ENCODE results near the gene GMPR2.

Gene GMPR2

DNA sequence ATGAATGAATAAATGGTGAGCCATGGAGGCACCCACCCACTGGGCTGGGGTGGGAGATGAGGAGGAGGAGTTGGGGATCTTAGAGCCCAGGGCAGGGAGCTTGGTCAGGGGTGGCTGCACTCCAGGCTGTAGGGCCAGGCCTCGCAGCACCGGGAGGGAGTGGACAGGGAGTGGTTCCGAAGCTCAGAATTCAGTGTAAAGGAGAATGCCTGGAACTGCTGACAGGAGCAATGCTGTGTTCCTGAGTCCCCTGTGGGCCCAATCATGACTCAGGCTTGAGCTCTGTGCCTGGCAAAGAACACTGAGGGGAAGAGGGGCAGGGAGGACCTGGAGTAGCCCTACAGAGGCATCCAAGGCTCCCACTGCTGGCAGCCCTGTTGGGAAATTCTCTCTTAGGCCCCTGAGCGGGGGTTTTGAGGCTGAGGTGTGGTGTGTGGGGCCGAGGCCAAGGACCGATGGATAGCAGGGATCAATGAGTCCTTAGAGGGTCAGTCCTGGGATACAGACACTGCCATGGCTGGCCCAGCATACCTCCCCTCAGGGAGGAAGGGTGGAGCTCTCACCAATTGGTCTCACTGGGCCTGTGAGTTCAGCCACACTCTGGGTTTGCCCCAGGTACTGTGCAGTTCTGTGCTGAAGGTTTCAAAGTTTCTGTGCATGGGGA, 48.2 kb downstream of the GMPR2 start:
- Histone ChIP-seq H2AFZ (ENCODE audit: low read length) (no peak overlapping the region), H4K8ac (ENCODE audit: low read depth, low read length) (no peak overlapping the region), H3K14ac (ENCODE audit: low read length) (no peak overlapping the region), H3K4me3 (ENCODE audit: low read length in 2 of 2) (no peak overlapping the region), H2BK5ac (ENCODE audit: low read length) (no peak overlapping the region), H2BK120ac (ENCODE audit: low read depth, low read length) (no peak overlapping the region), H3K79me1 (ENCODE audit: low read depth, low read length) (no peaks in the 10 kb centered on the region), H3K9me3 (replicated peaks in 1 of 2; ENCODE audit: control insufficient read depth in 2 of 2, insufficient read depth in 1 of 2, low read depth in 1 of 2, low read length in 2 of 2) (no peaks in the 10 kb centered on the region), H2BK12ac (ENCODE audit: low read length) (no peak overlapping the region), H2AK5ac (ENCODE audit: low read depth, low read length) (peak overlapping the region; percentile 33), H3K23ac (ENCODE audit: low read depth, low read length, poor library complexity) (no peak overlapping the region), H3K4me1 (ENCODE audit: control insufficient read depth in 2 of 2, insufficient read depth in 1 of 2, low read depth in 1 of 2, low read length in 2 of 2) (peaks cover 0 to 3% of the 10 kb centered on the region in 2 donors), H3K27ac (replicated peaks; ENCODE audit: low read length) (no peak overlapping the region), H3K18ac (ENCODE audit: low read length) (no peak overlapping the region), H2BK15ac (ENCODE audit: low read length) (no peak overlapping the region), H4K91ac (ENCODE audit: low read depth, low read length, poor library complexity) (no peak overlapping the region), H3K9ac (ENCODE audit: low read depth, low read length, poor library complexity) (peak overlapping the region; percentile 15), H3K27me3 (ENCODE audit: control insufficient read depth in 3 of 3, insufficient read depth in 3 of 3, low read depth in 1 of 3, low read length in 3 of 3) (no peaks in the 10 kb centered on the region), H3K36me3 (replicated peaks in 1 of 2; ENCODE audit: control insufficient read depth in 2 of 2, insufficient read depth in 2 of 2, low read length in 2 of 2) (no peaks in the 10 kb centered on the region), H3K4me2 (ENCODE audit: insufficient read depth, low read length, poor library complexity, severe bottlenecking) (no peak overlapping the region), H3K4ac (ENCODE audit: low read length) (no peak overlapping the region)
- no peak for DNase-seq (ENCODE audit: low spot score)
- no CpG with 5 or more reads among the region's 6 CpGs for WGBS, 2 donors (ENCODE audit: extremely low coverage in 2 of 2, insufficient read length in 2 of 2, insufficient replicate concordance in 1 of 2)

DNA sequence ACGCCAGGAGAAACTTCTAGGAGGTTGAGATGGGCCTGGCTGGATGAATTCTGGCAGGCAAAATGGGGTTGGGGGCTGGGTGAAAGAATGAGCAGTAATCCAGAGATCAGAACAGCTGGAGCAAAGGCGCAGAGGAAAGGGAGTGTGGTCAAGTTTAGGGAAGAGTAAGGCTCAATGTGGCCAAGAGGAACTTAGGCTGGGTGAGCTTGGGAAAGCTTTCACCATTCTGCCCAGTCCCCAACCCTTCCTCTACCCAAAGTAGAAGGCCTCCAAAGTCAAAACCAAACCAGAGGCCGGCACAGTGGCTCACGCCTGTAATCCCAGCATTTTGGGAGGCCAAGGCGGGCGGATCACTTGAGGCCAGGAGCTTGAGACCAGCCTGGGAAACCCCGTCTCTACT, 48.9 kb downstream of the GMPR2 start:
- Histone ChIP-seq H2AFZ (ENCODE audit: low read length) (no peak overlapping the region), H3K4me2 (ENCODE audit: insufficient read depth, low read length, poor library complexity, severe bottlenecking) (no peak overlapping the region), H3K27me3 (ENCODE audit: control insufficient read depth in 3 of 3, insufficient read depth in 3 of 3, low read depth in 1 of 3, low read length in 3 of 3) (no peaks in the 10 kb centered on the region), H3K23ac (ENCODE audit: low read depth, low read length, poor library complexity) (no peak overlapping the region), H4K91ac (ENCODE audit: low read depth, low read length, poor library complexity) (no peak overlapping the region), H2BK5ac (ENCODE audit: low read length) (no peak overlapping the region), H3K18ac (ENCODE audit: low read length) (no peak overlapping the region), H3K4ac (ENCODE audit: low read length) (no peak overlapping the region), H3K79me1 (ENCODE audit: low read depth, low read length) (no peaks in the 10 kb centered on the region), H3K9me3 (replicated peaks in 1 of 2; ENCODE audit: control insufficient read depth in 2 of 2, insufficient read depth in 1 of 2, low read depth in 1 of 2, low read length in 2 of 2) (no peaks in the 10 kb centered on the region), H3K36me3 (replicated peaks in 1 of 2; ENCODE audit: control insufficient read depth in 2 of 2, insufficient read depth in 2 of 2, low read length in 2 of 2) (no peaks in the 10 kb centered on the region), H2BK12ac (ENCODE audit: low read length) (no peak overlapping the region), H3K4me1 (ENCODE audit: control insufficient read depth in 2 of 2, insufficient read depth in 1 of 2, low read depth in 1 of 2, low read length in 2 of 2) (peaks cover 0 to 3% of the 10 kb centered on the region in 2 donors), H3K27ac (replicated peaks; ENCODE audit: low read length) (no peak overlapping the region), H2BK15ac (ENCODE audit: low read length) (no peak overlapping the region), H2BK120ac (ENCODE audit: low read depth, low read length) (no peak overlapping the region), H4K8ac (ENCODE audit: low read depth, low read length) (no peak overlapping the region), H2AK5ac (ENCODE audit: low read depth, low read length) (no peak overlapping the region), H3K4me3 (ENCODE audit: low read length in 2 of 2) (no peak overlapping the region), H3K9ac (ENCODE audit: low read depth, low read length, poor library complexity) (no peak overlapping the region), H3K14ac (ENCODE audit: low read length) (no peak overlapping the region)
- no peak for DNase-seq (ENCODE audit: low spot score)
- no CpG with 5 or more reads among the region's 7 CpGs for WGBS, 2 donors (ENCODE audit: extremely low coverage in 2 of 2, insufficient read length in 2 of 2, insufficient replicate concordance in 1 of 2)

DNA sequence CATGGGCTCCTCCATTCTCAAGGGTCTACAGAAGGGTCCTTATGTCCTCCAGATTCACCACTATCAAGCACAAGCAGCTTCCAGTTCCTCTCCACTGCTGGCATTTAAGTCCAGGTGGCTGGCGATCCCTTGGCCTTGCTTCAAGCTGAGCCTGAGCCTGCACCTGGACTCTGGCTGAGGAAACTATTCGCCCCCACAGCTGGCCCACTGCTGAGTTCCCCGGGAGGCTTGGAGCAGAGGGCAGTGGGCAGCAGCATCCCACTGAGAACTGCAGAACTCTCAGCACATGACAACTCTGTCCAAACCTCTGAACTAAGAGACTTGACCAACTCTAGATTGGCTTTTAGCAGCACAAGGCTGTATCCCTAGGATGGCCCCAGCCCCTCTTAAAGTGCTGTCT, 50.0 kb downstream of the GMPR2 start:
- Histone ChIP-seq H4K91ac (ENCODE audit: low read depth, low read length, poor library complexity) (no peak overlapping the region), H3K4ac (ENCODE audit: low read length) (no peak overlapping the region), H2BK15ac (ENCODE audit: low read length) (no peak overlapping the region), H3K4me3 (ENCODE audit: low read length in 2 of 2) (no peak overlapping the region), H3K27me3 (ENCODE audit: control insufficient read depth in 3 of 3, insufficient read depth in 3 of 3, low read depth in 1 of 3, low read length in 3 of 3) (no peaks in the 10 kb centered on the region), H3K27ac (replicated peaks; ENCODE audit: low read length) (no peak overlapping the region), H3K23ac (ENCODE audit: low read depth, low read length, poor library complexity) (no peak overlapping the region), H4K8ac (ENCODE audit: low read depth, low read length) (no peak overlapping the region), H2BK12ac (ENCODE audit: low read length) (no peak overlapping the region), H3K4me2 (ENCODE audit: insufficient read depth, low read length, poor library complexity, severe bottlenecking) (no peak overlapping the region), H3K9ac (ENCODE audit: low read depth, low read length, poor library complexity) (no peak overlapping the region), H2AK5ac (ENCODE audit: low read depth, low read length) (no peak overlapping the region), H2BK120ac (ENCODE audit: low read depth, low read length) (no peak overlapping the region), H3K79me1 (ENCODE audit: low read depth, low read length) (no peaks in the 10 kb centered on the region), H3K9me3 (replicated peaks in 1 of 2; ENCODE audit: control insufficient read depth in 2 of 2, insufficient read depth in 1 of 2, low read depth in 1 of 2, low read length in 2 of 2) (no peaks in the 10 kb centered on the region), H3K18ac (ENCODE audit: low read length) (no peak overlapping the region), H3K14ac (ENCODE audit: low read length) (no peak overlapping the region), H3K36me3 (replicated peaks in 1 of 2; ENCODE audit: control insufficient read depth in 2 of 2, insufficient read depth in 2 of 2, low read length in 2 of 2) (no peaks in the 10 kb centered on the region), H2BK5ac (ENCODE audit: low read length) (no peak overlapping the region), H3K4me1 (ENCODE audit: control insufficient read depth in 2 of 2, insufficient read depth in 1 of 2, low read depth in 1 of 2, low read length in 2 of 2) (peaks cover 0 to 3% of the 10 kb centered on the region in 2 donors), H2AFZ (ENCODE audit: low read length) (no peak overlapping the region)
- WGBS, 2 donors (ENCODE audit: extremely low coverage in 2 of 2, insufficient read length in 2 of 2, insufficient replicate concordance in 1 of 2): no CpG with 5 or more reads among the region's 3 CpGs
- no peak for DNase-seq (ENCODE audit: low spot score)

DNA sequence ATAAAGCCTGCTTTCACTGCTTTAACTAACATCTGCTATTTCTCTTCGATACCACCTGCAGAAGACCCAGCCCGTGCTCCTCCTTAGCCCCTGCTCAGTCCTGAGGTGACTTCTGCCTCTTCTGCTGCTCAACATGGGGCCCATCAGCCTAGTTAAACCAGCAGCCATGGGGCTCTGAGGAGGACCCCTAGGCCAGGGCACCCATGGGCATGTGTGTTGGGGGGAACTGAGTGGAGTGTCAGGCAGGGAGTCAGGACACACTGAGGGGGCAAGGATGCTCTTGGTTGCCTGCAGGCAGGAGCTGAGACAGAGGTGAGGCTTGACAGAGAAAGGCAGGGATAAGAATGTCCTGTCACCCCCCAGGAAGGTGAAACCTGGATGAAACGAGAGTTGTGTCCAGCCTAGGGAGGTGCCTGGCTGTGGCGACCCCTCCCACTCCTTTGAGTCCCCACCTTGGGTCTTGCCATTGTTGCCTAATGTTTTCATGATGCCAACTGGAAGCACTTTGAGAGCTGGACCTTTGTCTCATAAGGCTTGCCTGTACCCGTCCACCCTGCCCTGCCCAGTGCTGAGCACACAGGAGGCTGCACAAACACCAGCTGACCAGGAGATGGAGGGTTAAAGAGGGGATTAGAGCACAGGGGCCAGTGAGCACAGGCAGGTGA, 51.2 kb downstream of the GMPR2 start:
- Histone ChIP-seq H2BK15ac (ENCODE audit: low read length) (no peak overlapping the region), H3K9me3 (replicated peaks in 1 of 2; ENCODE audit: control insufficient read depth in 2 of 2, insufficient read depth in 1 of 2, low read depth in 1 of 2, low read length in 2 of 2) (no peaks in the 10 kb centered on the region), H4K8ac (ENCODE audit: low read depth, low read length) (no peak overlapping the region), H3K4ac (ENCODE audit: low read length) (no peak overlapping the region), H3K79me1 (ENCODE audit: low read depth, low read length) (no peaks in the 10 kb centered on the region), H2AFZ (ENCODE audit: low read length) (no peak overlapping the region), H3K23ac (ENCODE audit: low read depth, low read length, poor library complexity) (no peak overlapping the region), H3K4me3 (ENCODE audit: low read length in 2 of 2) (no peak overlapping the region), H3K27ac (replicated peaks; ENCODE audit: low read length) (no peak overlapping the region), H3K4me2 (ENCODE audit: insufficient read depth, low read length, poor library complexity, severe bottlenecking) (no peak overlapping the region), H3K4me1 (ENCODE audit: control insufficient read depth in 2 of 2, insufficient read depth in 1 of 2, low read depth in 1 of 2, low read length in 2 of 2) (peaks cover 0 to 3% of the 10 kb centered on the region in 2 donors), H3K36me3 (replicated peaks in 1 of 2; ENCODE audit: control insufficient read depth in 2 of 2, insufficient read depth in 2 of 2, low read length in 2 of 2) (no peaks in the 10 kb centered on the region), H2AK5ac (ENCODE audit: low read depth, low read length) (no peak overlapping the region), H3K14ac (ENCODE audit: low read length) (no peak overlapping the region), H3K27me3 (ENCODE audit: control insufficient read depth in 3 of 3, insufficient read depth in 3 of 3, low read depth in 1 of 3, low read length in 3 of 3) (no peaks in the 10 kb centered on the region), H2BK12ac (ENCODE audit: low read length) (peak overlapping the region; percentile 50), H3K9ac (ENCODE audit: low read depth, low read length, poor library complexity) (peak overlapping the region; percentile 32), H2BK120ac (ENCODE audit: low read depth, low read length) (no peak overlapping the region), H4K91ac (ENCODE audit: low read depth, low read length, poor library complexity) (no peak overlapping the region), H3K18ac (ENCODE audit: low read length) (no peak overlapping the region), H2BK5ac (ENCODE audit: low read length) (no peak overlapping the region)
- DNase-seq (ENCODE audit: low spot score): no peak
- no CpG with 5 or more reads among the region's 5 CpGs for WGBS, 2 donors (ENCODE audit: extremely low coverage in 2 of 2, insufficient read length in 2 of 2, insufficient replicate concordance in 1 of 2)
